ENCODE measurements around the gene KCNK4.

Gene KCNK4

DNA sequence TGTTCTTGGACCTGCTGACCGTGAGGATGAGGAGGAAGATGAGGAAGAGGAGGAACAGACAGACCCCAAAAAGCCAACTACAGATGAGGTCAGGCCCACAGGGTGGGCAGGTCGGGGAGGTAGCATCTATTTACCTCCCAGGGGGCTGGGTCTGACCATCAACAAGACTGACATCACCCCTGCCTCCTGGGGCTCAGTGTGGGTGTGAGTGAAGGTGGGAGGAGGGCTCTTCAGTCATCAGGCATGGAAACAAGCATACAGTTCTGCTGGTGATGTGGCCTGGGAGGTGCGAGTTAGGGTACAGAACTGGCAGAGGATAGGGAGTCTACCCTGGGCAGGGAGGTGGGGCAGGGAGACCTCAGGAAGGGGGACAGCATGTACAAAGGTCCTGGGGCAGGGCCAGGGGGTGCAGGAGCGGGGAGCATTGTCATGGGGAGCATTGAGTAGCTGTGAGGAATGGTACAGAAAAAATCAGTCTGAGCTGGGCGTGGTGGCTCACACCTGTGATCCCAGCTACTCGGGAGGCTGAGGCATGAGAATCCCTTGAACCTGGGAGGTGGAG, 30.9 kb upstream of the KCNK4 start:
- Histone ChIP-seq H3K36me3 (peaks cover 67% of the 10 kb centered on the region), H3K4me1 (ENCODE audit: control insufficient read depth in 1 of 2, insufficient read depth in 1 of 2, low read depth in 1 of 2, low read length in 1 of 2) (no peaks in the 10 kb centered on the region), H3K27me3 (no peaks in the 10 kb centered on the region), H3K4me3 (ENCODE audit: low read depth in 1 of 2, low read length in 1 of 2) (no peak overlapping the region), H3K27ac (no peak overlapping the region), H3K9me3 (no peaks in the 10 kb centered on the region)
- TF ChIP-seq, protein P1, sequence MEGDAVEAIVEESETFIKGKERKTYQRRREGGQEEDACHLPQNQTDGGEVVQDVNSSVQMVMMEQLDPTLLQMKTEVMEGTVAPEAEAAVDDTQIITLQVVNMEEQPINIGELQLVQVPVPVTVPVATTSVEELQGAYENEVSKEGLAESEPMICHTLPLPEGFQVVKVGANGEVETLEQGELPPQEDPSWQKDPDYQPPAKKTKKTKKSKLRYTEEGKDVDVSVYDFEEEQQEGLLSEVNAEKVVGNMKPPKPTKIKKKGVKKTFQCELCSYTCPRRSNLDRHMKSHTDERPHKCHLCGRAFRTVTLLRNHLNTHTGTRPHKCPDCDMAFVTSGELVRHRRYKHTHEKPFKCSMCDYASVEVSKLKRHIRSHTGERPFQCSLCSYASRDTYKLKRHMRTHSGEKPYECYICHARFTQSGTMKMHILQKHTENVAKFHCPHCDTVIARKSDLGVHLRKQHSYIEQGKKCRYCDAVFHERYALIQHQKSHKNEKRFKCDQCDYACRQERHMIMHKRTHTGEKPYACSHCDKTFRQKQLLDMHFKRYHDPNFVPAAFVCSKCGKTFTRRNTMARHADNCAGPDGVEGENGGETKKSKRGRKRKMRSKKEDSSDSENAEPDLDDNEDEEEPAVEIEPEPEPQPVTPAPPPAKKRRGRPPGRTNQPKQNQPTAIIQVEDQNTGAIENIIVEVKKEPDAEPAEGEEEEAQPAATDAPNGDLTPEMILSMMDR (IDR thresholded peaks at IDR 0.05): no peak

DNA sequence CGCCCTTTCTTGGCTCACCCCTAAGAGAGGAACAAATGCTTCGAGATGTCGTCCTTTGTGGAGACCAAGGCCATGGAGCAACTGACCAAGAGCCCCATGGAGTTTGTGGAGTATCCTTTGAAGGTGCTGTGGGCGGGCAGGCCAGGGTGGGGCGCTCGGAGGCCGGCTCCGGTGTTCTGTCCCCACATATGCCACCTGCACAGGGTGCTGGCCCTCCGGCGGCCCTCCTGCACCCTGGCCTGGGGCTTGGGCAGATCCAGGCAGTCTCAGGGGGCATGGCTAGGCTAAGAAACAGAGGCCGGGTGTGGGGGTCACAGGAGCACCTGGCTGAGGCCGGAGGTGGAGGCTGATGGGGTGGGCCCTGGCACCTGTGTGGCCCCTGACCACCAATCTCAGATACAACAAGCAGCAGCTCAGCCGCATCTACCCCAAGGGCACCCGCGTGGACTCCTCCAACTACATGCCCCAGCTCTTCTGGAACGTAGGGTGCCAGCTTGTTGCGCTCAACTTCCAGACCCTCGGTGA, 29.5 kb upstream of the KCNK4 start:
- TF ChIP-seq, protein P1 (IDR thresholded peaks at IDR 0.05): no peak
- peaks cover 67% of the 10 kb centered on the region for H3K36me3 ChIP-seq
- H3K27ac ChIP-seq: no peak overlapping the region

DNA sequence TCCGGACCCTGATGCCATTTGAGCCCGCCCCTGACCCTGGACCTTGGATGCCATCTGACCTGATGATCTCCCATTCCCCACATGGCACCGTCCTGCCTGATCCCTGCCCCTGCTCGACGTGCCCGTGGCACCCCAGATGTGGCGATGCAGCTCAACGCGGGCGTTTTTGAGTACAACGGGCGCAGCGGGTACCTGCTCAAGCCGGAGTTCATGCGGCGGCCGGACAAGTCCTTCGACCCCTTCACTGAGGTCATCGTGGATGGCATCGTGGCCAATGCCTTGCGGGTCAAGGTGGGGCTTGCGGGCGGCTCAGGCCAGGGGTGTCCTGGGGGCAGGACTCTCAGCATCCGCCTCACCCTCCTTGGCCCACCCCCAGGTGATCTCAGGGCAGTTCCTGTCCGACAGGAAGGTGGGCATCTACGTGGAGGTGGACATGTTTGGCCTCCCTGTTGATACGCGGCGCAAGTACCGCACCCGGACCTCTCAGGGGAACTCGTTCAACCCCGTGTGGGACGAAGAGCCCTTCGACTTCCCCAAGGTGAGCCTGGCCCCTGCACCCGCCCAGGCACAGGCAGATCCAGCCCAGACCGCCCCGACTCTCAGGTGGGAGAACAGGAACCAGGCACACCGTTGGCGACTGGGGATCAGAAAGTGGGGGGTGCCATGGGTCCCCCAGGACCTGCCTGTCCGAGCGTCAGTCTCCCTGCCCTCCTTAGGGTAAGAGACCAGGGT, 28.7 kb upstream of the KCNK4 start:
- Histone ChIP-seq H3K27me3 (no peaks in the 10 kb centered on the region), H3K9me3 (no peaks in the 10 kb centered on the region), H3K27ac (no peak overlapping the region), H3K4me1 (ENCODE audit: control insufficient read depth in 1 of 2, insufficient read depth in 1 of 2, low read depth in 1 of 2, low read length in 1 of 2) (no peaks in the 10 kb centered on the region), H3K36me3 (peaks cover 66% of the 10 kb centered on the region), H3K4me3 (ENCODE audit: low read depth in 1 of 2, low read length in 1 of 2) (no peak overlapping the region)
- TF ChIP-seq, protein P1 (IDR thresholded peaks at IDR 0.05): no peak

More for the DNA sequence above, 29.5 kb upstream of the KCNK4 start:
- Histone ChIP-seq H3K4me3 (ENCODE audit: low read depth in 1 of 2, low read length in 1 of 2) (no peak overlapping the region), H3K27me3 (no peaks in the 10 kb centered on the region), H3K4me1 (ENCODE audit: control insufficient read depth in 1 of 2, insufficient read depth in 1 of 2, low read depth in 1 of 2, low read length in 1 of 2) (no peaks in the 10 kb centered on the region), H3K9me3 (no peaks in the 10 kb centered on the region)

DNA sequence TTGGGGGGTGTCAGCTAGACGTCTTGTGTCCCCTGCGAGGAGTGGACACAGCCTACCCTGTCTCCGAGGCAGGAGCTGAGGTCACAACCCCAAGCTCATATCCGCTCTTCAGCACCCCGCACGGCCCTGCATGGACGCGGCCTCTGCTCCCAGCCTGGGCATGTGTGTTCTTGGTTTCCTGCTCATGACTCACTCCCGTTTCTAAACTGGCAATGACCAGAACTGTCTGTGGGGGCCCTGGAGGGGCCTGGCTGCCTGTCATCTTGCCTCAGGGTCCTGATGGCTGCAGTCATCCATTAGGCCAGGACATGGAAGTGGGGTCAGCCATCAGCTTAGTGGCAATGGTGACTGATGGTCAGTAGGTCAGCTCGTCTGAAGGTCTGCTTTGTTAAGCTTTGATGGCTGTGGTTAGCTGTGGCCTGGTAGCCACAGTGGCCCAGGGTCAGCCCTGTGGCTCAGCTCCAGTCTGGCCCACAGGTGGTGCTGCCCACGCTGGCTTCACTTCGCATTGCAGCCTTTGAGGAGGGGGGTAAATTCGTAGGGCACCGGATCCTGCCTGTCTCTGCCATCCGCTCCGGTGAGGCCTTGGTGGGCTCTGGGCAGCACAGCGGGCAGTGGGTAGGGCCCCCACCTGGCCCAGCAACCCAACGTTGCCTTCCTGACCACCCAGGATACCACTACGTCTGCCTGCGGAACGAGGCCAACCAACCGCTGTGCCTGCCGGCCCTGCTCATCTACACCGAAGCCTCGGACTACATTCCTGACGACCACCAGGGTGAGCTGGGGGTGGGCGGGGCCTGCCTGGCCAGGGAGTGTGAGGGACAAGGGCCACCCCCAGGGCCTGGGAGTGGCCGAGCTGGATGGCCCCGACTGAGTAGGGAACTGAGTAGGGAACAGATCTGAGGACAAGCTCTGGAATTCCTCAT, 27.8 kb upstream of the KCNK4 start:
- peaks cover 8% of the 10 kb centered on the region in 2 experiments for H3K4me1 ChIP-seq (ENCODE audit: control insufficient read depth in 1 of 2, insufficient read depth in 1 of 2, low read depth in 1 of 2, low read length in 1 of 2)
- H3K4me3 ChIP-seq (ENCODE audit: low read depth in 1 of 2, low read length in 1 of 2): no peak overlapping the region
- no peaks in the 10 kb centered on the region for H3K9me3 ChIP-seq
- no peak overlapping the region for H3K27ac ChIP-seq
- H3K27me3 ChIP-seq: no peaks in the 10 kb centered on the region
- TF ChIP-seq, protein P1 (IDR thresholded peaks at IDR 0.05): no peak
- H3K36me3 ChIP-seq: peaks cover 65% of the 10 kb centered on the region

DNA sequence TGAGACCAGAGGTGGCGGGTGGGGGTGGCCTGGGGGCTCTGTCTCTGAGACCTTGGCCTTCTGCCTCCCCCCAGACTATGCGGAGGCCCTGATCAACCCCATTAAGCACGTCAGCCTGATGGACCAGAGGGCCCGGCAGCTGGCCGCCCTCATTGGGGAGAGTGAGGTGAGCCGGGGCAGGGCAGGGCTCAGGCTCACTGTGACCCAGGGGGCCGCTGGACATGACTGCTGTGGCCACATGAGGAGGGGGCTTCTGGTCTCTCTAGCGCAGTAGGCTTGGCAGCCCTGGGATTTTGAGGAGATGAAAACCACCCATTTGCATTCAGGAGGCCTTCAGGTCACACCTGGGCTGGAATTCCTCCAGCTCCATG, 27.2 kb upstream of the KCNK4 start:
- H3K27ac ChIP-seq: no peak overlapping the region
- TF ChIP-seq, protein P1 (IDR thresholded peaks at IDR 0.05): no peak

More for the DNA sequence above, 27.2 kb upstream of the KCNK4 start:
- Histone ChIP-seq H3K4me3 (ENCODE audit: low read depth in 1 of 2, low read length in 1 of 2) (no peak overlapping the region), H3K4me1 (ENCODE audit: control insufficient read depth in 1 of 2, insufficient read depth in 1 of 2, low read depth in 1 of 2, low read length in 1 of 2) (peaks cover 14 to 15% of the 10 kb centered on the region in 2 experiments), H3K36me3 (peaks cover 58% of the 10 kb centered on the region), H3K9me3 (no peaks in the 10 kb centered on the region), H3K27me3 (no peaks in the 10 kb centered on the region)
